T-helper 1 cell treated with Interleukin-12 subunit alpha and Interleukin-12 subunit beta and Interleukin-4 antibody, amounts not matched to agents 30 μg/mL and 1 μg/mL, for 36 hours (primary cell): ENCODE results near the gene CACNA1H.

ENCODE experiments used
- H3K27ac Mint-ChIP-seq: one replicate; pipeline ENCODE4 v1.8.0; 2021; ENCODE audit warnings: mild to moderate bottlenecking, mixed read lengths
- H3K27me3 Mint-ChIP-seq: one replicate; pipeline ENCODE4 v1.8.0; 2021; ENCODE audit warnings: low read depth, mixed read lengths
- H3K36me3 Mint-ChIP-seq: one replicate; pipeline ENCODE4 v1.8.0; 2021; ENCODE audit warnings: low read depth, mixed read lengths
- H3K4me1 Mint-ChIP-seq: one replicate; pipeline ENCODE4 v1.8.0; 2021; ENCODE audit warnings: low read depth, mixed read lengths
- H3K4me3 Mint-ChIP-seq: one replicate; pipeline ENCODE4 v1.8.0; 2021; ENCODE audit warnings: mild to moderate bottlenecking, moderate library complexity, mixed read lengths
- H3K9me3 Mint-ChIP-seq: one replicate; pipeline ENCODE4 v1.8.0; 2021; ENCODE audit warnings: mixed read lengths

The CACNA1H gene

DNA sequence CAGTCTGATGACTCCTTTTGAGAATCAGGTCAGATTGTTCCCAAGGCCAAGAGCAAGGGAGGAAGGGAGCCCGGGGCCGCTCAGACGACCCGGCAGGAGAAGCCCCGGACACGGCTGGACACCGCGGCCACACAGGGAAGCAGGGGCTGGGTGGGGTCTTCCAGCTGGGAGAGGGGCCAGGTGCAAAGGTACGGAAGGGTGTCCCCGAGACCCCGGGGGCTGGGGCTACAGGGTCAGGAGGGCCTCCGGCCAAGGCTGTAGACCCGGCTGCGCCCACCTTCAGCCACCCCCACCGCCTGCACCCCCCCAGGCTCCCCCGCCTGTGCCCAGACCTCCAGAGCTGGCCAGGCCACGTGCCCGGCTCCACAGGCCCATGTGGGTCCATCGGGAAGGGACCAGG is 35.0 kb upstream of the CACNA1H start:
- no peak overlapping the region for H3K4me3 Mint-ChIP-seq
- no peaks in the 10 kb centered on the region for H3K36me3 Mint-ChIP-seq
- no peaks in the 10 kb centered on the region for H3K27me3 Mint-ChIP-seq

DNA sequence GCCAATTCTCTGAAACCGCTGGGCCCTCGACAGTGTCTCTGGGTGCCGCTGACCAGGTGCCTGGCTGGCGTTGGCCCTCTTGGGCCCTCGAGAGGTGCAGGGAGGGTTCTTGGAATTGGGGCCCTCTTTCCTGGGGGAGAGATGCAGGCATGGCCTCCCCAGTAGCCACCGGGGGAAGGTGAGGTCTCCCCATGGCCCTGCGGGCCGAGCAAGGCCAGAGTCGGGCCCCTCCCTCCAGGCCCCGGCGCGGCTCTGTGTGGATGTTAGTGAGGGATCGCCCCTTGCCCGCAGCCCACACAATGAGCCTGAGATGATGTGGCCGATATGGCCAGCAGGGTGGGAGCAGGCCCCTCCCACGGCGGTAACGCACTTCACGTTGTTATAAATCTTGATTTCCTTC is 33.8 kb upstream of the CACNA1H start:
- H3K27ac Mint-ChIP-seq = no peak overlapping the region
- no peak overlapping the region for H3K4me3 Mint-ChIP-seq
- no peaks in the 10 kb centered on the region for H3K9me3 Mint-ChIP-seq
- H3K27me3 Mint-ChIP-seq = no peaks in the 10 kb centered on the region
- no peaks in the 10 kb centered on the region for H3K36me3 Mint-ChIP-seq
- no peaks in the 10 kb centered on the region for H3K4me1 Mint-ChIP-seq

More for the DNA sequence above, 35.0 kb upstream of the CACNA1H start:
- no peak overlapping the region for H3K27ac Mint-ChIP-seq
- H3K9me3 Mint-ChIP-seq = no peaks in the 10 kb centered on the region
- H3K4me1 Mint-ChIP-seq = no peaks in the 10 kb centered on the region

DNA sequence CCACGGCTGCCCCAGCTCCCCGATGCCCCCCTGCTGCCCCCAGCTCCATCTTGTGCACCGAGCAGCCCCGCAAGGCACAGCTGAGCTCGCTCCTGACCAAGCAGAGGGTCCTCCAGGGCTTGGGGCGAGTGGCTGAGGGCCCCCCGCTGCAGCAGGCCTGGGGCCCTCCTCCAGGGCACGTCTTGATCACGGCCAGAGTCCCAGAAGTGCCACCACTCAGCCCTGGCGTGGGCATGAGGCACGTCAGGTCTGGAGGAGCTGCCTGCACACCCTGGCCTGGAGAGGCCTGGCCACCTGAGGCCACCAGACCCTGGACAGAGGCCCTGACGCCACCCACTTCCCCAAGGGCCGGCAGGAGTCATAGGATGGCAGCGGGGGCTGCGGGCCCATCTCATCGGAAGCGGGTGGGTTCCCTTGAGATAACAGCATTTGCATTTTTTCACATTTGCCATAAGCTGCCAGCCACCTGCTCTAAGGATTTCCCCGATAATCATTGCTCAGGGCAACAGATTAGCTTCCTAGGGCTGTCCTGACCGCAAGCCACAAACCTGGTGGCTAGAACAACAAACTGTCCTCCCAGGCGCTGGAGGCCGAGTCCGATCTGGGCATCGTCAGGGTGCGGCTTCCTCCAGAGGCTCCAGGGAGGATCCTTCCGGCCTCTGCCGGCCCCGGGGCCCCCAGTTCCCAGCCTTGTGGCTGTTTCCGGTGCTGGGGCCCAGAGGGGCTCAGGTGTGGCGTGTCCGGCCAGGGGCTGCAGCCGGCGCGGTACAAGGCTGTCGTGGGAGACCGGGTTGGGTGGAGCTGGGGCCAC is 32.9 kb upstream of the CACNA1H start:
- Mint-ChIP-seq H3K4me3 (no peak overlapping the region), H3K36me3 (no peaks in the 10 kb centered on the region), H3K4me1 (no peaks in the 10 kb centered on the region), H3K27me3 (no peaks in the 10 kb centered on the region), H3K27ac (no peak overlapping the region), H3K9me3 (no peaks in the 10 kb centered on the region)

DNA sequence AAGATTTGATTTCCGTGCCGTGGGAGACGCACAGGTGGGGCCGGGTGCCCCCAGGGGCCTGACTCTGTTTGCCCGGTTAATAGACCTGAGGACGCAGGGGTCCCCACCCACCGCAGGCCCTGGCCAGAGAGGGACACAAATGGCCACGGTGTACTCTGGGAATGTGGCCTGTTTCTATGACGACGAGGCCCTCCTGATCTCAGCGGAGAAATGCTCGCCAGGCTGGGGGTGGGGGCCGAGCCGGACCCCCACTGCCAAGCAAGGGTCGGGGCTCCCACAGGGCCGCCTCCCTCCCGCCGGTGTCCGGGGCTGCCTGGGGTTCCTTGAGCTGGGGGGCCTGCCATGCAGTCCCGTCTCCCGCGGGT is 32.3 kb upstream of the CACNA1H start:
- H3K27me3 Mint-ChIP-seq = no peaks in the 10 kb centered on the region
- no peaks in the 10 kb centered on the region for H3K9me3 Mint-ChIP-seq
- H3K27ac Mint-ChIP-seq = no peak overlapping the region
- no peak overlapping the region for H3K4me3 Mint-ChIP-seq
- no peaks in the 10 kb centered on the region for H3K36me3 Mint-ChIP-seq
- no peaks in the 10 kb centered on the region for H3K4me1 Mint-ChIP-seq

DNA sequence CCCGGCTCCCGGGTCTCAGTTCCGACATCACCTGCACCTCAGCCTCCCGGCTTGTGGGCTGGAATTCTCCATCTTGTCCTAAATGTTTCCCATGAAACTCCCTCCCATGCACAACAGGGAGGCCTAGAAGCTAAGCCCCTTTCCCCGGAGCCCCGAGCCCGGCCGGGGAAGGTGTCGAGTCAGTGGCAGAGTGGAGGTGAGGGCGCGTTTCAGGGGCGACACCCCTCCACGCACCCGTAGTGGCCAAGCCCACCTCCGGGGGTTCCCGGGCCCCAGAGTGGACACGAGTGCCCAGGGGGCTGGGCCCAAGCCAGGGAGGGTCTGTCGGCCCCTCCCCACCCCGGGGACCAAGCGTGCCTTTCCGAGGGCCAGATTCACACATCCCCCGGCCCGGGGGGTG is 31.9 kb upstream of the CACNA1H start:
- H3K4me3 Mint-ChIP-seq = no peak overlapping the region
- no peaks in the 10 kb centered on the region for H3K4me1 Mint-ChIP-seq
- no peak overlapping the region for H3K27ac Mint-ChIP-seq
- no peaks in the 10 kb centered on the region for H3K27me3 Mint-ChIP-seq
- H3K36me3 Mint-ChIP-seq = no peaks in the 10 kb centered on the region
- no peaks in the 10 kb centered on the region for H3K9me3 Mint-ChIP-seq

DNA sequence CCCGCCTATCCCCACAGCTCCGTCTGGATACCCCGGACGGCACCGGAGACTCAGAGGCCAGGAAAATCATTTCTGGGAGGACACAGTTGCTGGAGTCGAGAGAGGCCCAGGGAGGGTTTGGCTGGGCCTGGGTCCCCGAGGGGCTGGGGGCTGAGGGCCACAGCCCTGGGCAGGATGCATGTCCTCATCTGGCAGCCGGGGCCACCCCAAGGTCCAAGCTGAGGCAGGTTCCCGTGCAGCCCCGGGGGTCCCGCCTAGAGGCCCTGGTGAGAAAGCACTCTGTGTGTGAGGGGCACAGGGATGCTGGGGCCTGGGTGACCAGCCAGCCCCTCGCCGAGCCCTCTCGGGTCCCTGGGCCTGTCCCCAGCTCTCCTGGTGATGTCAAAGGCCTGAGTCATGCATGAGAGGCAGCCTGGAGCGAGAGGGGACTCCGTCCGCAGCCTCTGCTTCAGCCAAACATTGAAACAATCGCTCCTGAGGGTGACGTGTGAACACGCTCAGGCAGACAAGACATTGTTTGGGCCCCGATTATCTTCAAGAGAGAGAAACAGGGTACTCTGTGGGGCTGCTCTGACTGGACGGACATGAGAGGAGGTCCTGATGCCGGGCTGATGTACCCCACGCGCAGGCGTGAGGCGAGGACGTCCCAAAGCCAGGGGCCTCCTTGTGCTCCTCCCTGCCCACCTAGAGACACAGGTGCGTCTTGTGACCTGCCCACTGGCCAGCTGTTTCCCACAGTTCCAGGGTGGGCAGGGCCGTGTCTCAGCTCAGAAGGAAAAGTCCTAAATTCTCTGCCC is 31.1 kb upstream of the CACNA1H start:
- no peaks in the 10 kb centered on the region for H3K36me3 Mint-ChIP-seq
- no peaks in the 10 kb centered on the region for H3K9me3 Mint-ChIP-seq
- no peaks in the 10 kb centered on the region for H3K27me3 Mint-ChIP-seq
- no peaks in the 10 kb centered on the region for H3K4me1 Mint-ChIP-seq
- H3K27ac Mint-ChIP-seq = no peak overlapping the region
- no peak overlapping the region for H3K4me3 Mint-ChIP-seq

DNA sequence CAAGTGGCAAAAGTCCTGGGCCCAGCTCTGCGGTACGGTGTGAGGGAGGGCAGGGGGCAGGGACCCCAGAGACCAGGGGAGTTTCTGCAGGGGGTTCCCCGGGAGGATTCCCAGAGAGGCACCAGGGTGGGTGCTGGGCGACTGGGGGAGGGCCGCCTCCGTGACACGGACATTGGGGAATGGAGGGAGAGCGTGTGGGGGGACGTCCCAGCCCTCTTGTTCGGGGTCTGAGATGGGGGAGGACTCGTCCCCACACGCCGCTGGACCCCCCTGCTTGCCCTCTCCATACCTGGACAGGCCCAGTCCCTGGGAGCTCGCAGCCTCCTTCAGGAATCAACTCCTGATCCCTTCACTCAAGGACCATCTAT is 30.5 kb upstream of the CACNA1H start:
- Mint-ChIP-seq H3K9me3 (no peaks in the 10 kb centered on the region), H3K4me3 (no peak overlapping the region), H3K27me3 (no peaks in the 10 kb centered on the region), H3K36me3 (no peaks in the 10 kb centered on the region), H3K27ac (no peak overlapping the region), H3K4me1 (no peaks in the 10 kb centered on the region)

DNA sequence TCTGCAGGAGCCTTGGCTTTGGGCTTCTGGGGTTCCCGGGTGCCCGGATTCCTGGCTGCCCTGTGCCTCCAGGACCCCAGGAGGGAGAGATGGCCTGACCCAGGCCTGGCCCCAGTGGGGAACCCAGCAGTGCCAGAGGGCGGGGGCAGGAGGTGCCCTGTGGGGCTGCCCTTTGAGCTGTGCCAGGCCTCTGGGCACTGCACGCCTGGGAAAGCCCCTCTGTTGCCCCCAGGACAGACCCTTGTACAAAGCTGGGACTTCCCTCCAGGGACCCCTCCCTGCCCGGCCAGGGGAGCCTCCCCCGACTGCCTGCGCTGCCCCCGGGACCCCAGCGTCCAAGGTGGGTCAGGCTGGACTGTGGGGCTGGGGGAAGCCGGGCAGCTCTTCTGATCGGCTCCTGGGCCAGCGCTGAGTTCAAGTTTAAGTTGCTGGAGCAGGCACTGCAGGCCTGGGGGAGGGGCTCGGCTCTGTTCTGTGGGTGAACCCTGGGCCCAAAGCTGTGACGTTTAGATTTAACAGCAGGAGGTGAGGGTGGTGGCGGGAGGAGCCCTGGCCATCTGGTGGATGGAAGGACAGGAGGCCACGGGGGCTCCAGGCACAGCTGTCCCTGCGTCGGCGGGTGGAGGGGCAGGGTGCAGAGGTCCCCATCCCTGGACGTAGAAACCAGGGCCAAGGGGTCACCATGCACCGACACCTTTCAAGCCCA is 29.2 kb upstream of the CACNA1H start:
- H3K27ac Mint-ChIP-seq = no peak overlapping the region
- no peaks in the 10 kb centered on the region for H3K27me3 Mint-ChIP-seq
- no peaks in the 10 kb centered on the region for H3K4me1 Mint-ChIP-seq
- H3K36me3 Mint-ChIP-seq = no peaks in the 10 kb centered on the region
- no peak overlapping the region for H3K4me3 Mint-ChIP-seq
- no peaks in the 10 kb centered on the region for H3K9me3 Mint-ChIP-seq

DNA sequence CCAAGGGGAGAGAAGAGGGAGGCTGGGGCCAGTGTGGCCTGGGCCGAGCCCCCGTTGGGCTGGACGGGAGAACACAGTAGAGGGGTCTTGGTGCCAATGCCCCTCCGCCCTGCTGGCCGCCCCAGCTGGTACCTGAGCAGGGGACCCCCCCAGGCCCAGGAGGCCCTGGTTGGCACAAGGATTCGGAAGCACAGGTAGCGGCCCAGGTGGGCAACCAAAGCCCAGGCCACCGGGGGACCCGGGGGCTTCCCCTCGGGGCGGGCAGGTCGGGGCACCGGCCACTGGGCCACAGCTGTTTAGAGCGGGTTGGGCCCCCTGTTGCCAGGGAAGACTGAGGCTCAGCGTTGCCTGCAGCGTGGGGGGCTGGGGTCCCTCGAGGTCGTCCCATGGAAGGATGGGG is 28.6 kb upstream of the CACNA1H start:
- H3K4me3 Mint-ChIP-seq = no peak overlapping the region
- no peaks in the 10 kb centered on the region for H3K27me3 Mint-ChIP-seq
- no peaks in the 10 kb centered on the region for H3K9me3 Mint-ChIP-seq
- no peaks in the 10 kb centered on the region for H3K36me3 Mint-ChIP-seq
- no peaks in the 10 kb centered on the region for H3K4me1 Mint-ChIP-seq
- no peak overlapping the region for H3K27ac Mint-ChIP-seq

DNA sequence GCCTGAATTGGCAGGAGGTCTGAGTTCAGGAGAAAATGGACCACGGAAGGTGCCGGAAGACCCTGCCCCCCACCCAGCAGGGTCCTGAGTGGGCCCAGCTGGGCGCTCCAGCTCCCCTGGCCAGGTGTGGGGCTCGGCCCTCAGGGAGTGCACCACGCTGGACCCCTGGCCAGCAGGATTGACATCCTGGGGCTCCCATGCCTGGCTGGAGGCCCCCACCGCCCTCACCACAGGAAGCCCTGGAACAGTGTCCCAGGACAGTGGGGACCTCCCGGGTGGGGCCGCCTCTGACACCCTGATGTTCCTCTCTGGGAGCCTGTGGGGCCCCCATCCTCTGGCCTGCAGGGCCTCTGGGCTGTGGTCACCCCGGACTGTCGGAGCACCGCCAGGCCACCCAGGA is 28.1 kb upstream of the CACNA1H start:
- Mint-ChIP-seq H3K27ac (no peak overlapping the region), H3K36me3 (no peaks in the 10 kb centered on the region), H3K4me3 (no peak overlapping the region), H3K9me3 (no peaks in the 10 kb centered on the region), H3K27me3 (no peaks in the 10 kb centered on the region), H3K4me1 (no peaks in the 10 kb centered on the region)

DNA sequence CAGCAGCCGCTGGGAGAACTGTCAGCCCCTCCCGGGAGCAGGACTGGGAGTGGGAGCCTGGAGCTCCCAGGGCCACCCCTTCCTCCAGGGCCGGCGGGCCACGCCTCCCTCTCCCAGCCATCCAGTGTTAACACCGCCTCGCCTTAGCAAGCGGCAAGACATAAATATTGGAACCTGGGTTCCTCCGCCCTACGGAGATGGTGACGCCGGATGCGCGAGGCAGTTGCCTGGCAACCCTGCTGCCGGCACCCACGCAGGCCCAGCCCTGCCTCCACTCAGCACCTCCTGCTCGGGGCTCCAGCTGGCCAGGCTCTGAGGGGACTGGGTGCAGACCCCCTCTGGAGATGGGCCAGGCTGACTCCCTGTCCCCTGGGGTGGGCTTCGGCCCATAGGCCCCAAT is 27.4 kb upstream of the CACNA1H start:
- no peaks in the 10 kb centered on the region for H3K4me1 Mint-ChIP-seq
- no peaks in the 10 kb centered on the region for H3K9me3 Mint-ChIP-seq
- no peaks in the 10 kb centered on the region for H3K27me3 Mint-ChIP-seq
- no peaks in the 10 kb centered on the region for H3K36me3 Mint-ChIP-seq
- no peak overlapping the region for H3K4me3 Mint-ChIP-seq
- no peak overlapping the region for H3K27ac Mint-ChIP-seq

DNA sequence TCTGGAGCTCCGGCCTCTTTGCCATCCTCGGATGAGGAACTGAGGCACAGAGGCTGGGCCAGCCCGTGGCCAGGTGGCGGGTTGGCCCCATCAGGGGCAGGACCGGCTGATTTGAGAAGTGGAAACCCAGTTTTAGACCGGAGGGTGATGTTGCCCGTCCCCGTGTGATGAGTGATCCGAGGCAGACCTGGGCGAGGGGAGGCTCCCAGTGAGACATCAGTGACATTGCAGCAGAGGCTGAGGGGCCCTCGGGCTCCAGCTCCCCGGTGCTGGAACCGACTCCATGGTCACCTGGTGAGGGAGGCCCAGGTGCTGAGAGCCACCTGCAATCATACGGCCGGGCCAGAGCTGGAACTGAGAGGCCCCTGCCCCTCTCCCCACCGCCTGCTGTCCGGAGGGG is 26.9 kb upstream of the CACNA1H start:
- Mint-ChIP-seq H3K4me3 (no peak overlapping the region), H3K9me3 (no peaks in the 10 kb centered on the region), H3K27ac (no peak overlapping the region), H3K4me1 (no peaks in the 10 kb centered on the region), H3K27me3 (no peaks in the 10 kb centered on the region), H3K36me3 (no peaks in the 10 kb centered on the region)

DNA sequence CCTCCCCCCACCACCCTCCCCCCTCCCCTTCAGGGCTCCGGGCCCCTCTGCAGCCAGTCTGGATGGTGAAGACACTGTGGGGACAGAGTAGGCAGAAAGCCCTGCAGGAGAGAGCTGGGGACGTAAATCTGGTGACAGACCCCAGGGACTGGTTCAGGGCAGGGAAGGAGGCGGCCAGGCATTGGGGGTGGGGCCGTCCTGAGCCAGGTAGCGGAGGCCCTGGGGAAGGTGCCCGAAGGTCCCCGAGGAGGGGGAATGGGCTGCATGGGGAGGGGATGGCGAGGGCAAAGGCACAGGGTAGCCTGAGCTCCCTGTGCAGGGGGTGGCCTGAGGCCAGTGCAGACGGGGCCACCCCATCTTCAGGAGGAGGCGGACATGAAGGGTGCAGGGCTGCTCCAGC is 26.3 kb upstream of the CACNA1H start:
- Mint-ChIP-seq H3K9me3 (no peaks in the 10 kb centered on the region), H3K4me1 (no peaks in the 10 kb centered on the region), H3K4me3 (no peak overlapping the region), H3K36me3 (no peaks in the 10 kb centered on the region), H3K27me3 (no peaks in the 10 kb centered on the region), H3K27ac (no peak overlapping the region)

DNA sequence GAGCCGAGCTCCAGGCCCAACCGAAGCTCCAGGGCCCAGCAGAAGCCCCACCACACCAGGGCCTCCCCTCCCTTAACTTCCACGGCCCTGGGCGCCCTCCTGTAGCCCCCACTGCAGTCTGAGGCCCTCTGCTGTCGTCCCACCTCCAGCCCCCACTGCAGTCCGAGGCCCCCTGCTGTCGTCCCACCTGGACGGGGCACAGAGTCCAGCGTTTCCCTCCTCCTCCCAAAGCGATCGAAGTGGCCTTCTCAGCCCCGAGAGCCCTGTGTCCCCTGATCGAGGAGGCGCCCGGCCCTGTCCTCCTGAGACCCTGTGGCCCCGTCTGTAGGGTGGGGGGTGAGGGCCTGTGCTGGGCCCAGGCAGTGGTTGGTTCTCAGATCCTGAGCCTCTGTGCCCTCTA is 25.8 kb upstream of the CACNA1H start:
- H3K27me3 Mint-ChIP-seq = no peaks in the 10 kb centered on the region

More for the DNA sequence above, 25.8 kb upstream of the CACNA1H start:
- Mint-ChIP-seq H3K27ac (no peak overlapping the region), H3K4me3 (no peak overlapping the region), H3K4me1 (no peaks in the 10 kb centered on the region), H3K9me3 (no peaks in the 10 kb centered on the region), H3K36me3 (no peaks in the 10 kb centered on the region)
